ENCODE measurements around the gene CACNA1C.

DNA sequence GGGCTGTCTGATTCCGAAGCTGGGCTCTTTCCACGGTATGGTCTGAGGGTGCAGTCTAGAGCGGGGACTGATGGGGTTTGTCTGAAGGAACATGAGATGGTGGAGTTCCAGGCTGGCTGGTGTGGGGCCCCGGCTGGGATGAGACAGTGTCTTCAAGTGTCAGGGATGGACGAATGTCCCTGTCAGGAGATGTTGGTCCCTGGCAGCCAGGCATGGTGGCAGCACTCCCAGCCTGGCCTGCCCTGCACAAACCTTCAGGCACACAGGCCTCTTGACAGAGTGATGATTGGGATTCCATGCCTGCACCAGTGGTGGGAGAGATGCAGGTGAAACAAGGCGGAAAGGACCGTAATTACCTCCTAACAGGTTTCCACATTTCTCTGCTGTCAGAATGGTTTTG is 221.9 kb downstream of the CACNA1C start:
- TF ChIP-seq, protein P1, sequence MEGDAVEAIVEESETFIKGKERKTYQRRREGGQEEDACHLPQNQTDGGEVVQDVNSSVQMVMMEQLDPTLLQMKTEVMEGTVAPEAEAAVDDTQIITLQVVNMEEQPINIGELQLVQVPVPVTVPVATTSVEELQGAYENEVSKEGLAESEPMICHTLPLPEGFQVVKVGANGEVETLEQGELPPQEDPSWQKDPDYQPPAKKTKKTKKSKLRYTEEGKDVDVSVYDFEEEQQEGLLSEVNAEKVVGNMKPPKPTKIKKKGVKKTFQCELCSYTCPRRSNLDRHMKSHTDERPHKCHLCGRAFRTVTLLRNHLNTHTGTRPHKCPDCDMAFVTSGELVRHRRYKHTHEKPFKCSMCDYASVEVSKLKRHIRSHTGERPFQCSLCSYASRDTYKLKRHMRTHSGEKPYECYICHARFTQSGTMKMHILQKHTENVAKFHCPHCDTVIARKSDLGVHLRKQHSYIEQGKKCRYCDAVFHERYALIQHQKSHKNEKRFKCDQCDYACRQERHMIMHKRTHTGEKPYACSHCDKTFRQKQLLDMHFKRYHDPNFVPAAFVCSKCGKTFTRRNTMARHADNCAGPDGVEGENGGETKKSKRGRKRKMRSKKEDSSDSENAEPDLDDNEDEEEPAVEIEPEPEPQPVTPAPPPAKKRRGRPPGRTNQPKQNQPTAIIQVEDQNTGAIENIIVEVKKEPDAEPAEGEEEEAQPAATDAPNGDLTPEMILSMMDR (IDR thresholded peaks at IDR 0.05): no peak
- TF ChIP-seq EP300 (IDR thresholded peaks at IDR 0.05): no peak
- TF ChIP-seq POLR2AphosphoS5 (IDR thresholded peaks at IDR 0.05): no peak
